ENCODE measurements around the gene PIP5KL1. TPM values are rescaled to one million over a fixed set of nuclear protein-coding genes. Genes with fewer than 3 reads are reported as not detected.
"Not testable (repeated sequence)": the region's sequence is repeated elsewhere in the genome, so short reads cannot be mapped to it uniquely, and the experiment has no call there.

PIP5KL1 gene
- total RNA-seq, 1 donor from 2014 or later: 11.5 TPM

- no peak for TF ChIP-seq CTCF (IDR thresholded peaks at IDR 0.05)
- Histone ChIP-seq H3K27me3 (ENCODE audit: low read depth) (no peaks in the 10 kb centered on the region), H3K4me1 (peaks cover 8% of the 10 kb centered on the region), H3K9me3 (no peaks in the 10 kb centered on the region), H3K4me3 (no peak overlapping the region), H3K27ac (peak overlapping the region; percentile 31), H3K36me3 (peaks cover 55% of the 10 kb centered on the region)
- ATAC-seq (no peak), DNase-seq (no peak)
- intact Hi-C loops (cut with DNase I): no loop called here
Measured at GRCh38 chr9:127884976-127885490, 45.5 kb downstream of the PIP5KL1 start.

GRCh38 chr9:127884427-127884911 is 46.1 kb downstream of the PIP5KL1 start:
- DNase-seq (peak; percentile 52), ATAC-seq (peak; percentile 32 to 39)
- Histone ChIP-seq H3K9me3 (no peaks in the 10 kb centered on the region), H3K4me1 (peaks cover 8% of the 10 kb centered on the region), H3K27me3 (ENCODE audit: low read depth) (no peaks in the 10 kb centered on the region), H3K36me3 (peaks cover 49% of the 10 kb centered on the region), H3K4me3 (no peak overlapping the region), H3K27ac (peak overlapping the region; percentile 31)
- intact Hi-C loops (cut with DNase I): no loop called here
- no peak for TF ChIP-seq CTCF (IDR thresholded peaks at IDR 0.05)

- Histone ChIP-seq H3K27ac (no peak overlapping the region), H3K4me1 (peaks cover 8% of the 10 kb centered on the region), H3K4me3 (no peak overlapping the region), H3K36me3 (peaks cover 44% of the 10 kb centered on the region), H3K27me3 (ENCODE audit: low read depth) (no peaks in the 10 kb centered on the region), H3K9me3 (no peaks in the 10 kb centered on the region)
- peak in 1 of 2 donors; percentile 4 for ATAC-seq
- DNase-seq: no peak
- no peak for TF ChIP-seq CTCF (IDR thresholded peaks at IDR 0.05)
- intact Hi-C loops (cut with DNase I): no loop called here
Measured at GRCh38 chr9:127883959-127884358, 46.6 kb downstream of the PIP5KL1 start.

- ATAC-seq; H3K4me3 ChIP-seq; H3K27me3 ChIP-seq (ENCODE audit: low read depth); DNase-seq; H3K9me3 ChIP-seq; H3K27ac ChIP-seq; intact Hi-C loops (cut with DNase I): not testable (repeated sequence)
- Histone ChIP-seq H3K36me3 (peaks cover 23% of the 10 kb centered on the region), H3K4me1 (peaks cover 27% of the 10 kb centered on the region)
Measured at GRCh38 chr9:127881715-127882114, 48.9 kb downstream of the PIP5KL1 start.

- no peak overlapping the region for H3K27ac ChIP-seq
- peaks cover 7% of the 10 kb centered on the region for H3K36me3 ChIP-seq
- H3K4me1 ChIP-seq: peaks cover 40% of the 10 kb centered on the region
- H3K9me3 ChIP-seq: no peaks in the 10 kb centered on the region
- TF ChIP-seq CTCF (IDR thresholded peaks at IDR 0.05): no peak
- DNase-seq: no peak
- no peak overlapping the region for H3K4me3 ChIP-seq
- no peaks in the 10 kb centered on the region for H3K27me3 ChIP-seq (ENCODE audit: low read depth)
- no peak for ATAC-seq
- intact Hi-C loops (cut with DNase I): no loop called here
Measured at GRCh38 chr9:127880143-127880542, 50.4 kb downstream of the PIP5KL1 start.

GRCh38 chr9:127878652-127879390 is 51.8 kb downstream of the PIP5KL1 start:
- DNase-seq (no peak), ATAC-seq (peak; percentile 2 to 3)
- intact Hi-C loops (cut with DNase I): no loop called here
- Histone ChIP-seq H3K27me3 (ENCODE audit: low read depth) (no peaks in the 10 kb centered on the region), H3K4me1 (peaks cover 45% of the 10 kb centered on the region), H3K36me3 (no peaks in the 10 kb centered on the region), H3K4me3 (no peak overlapping the region), H3K27ac (no peak overlapping the region), H3K9me3 (no peaks in the 10 kb centered on the region)
- no peak for TF ChIP-seq CTCF (IDR thresholded peaks at IDR 0.05)
